Adrenal gland (tissue), 12 donors: ENCODE measurements around the gene ADM5. TPM values are rescaled to one million over a fixed set of nuclear protein-coding genes. Genes with fewer than 3 reads are reported as not detected.

Experiments used
- DNase-seq, 7 donors: peaks; one replicate each; pipeline ENCODE4 v3.0.0-alpha.2; 2019 to 2020
- H3K27ac ChIP-seq, 5 donors: fragments of 200-600 bp; sonication (generic) in 4 of 5; 1 replicate in 3 of 5; 2 replicates in 2 of 5; pipeline versions ENCODE4 v1.5.1 to v1.8.0; 2016 to 2020; ENCODE audit warnings: mild to moderate bottlenecking in 1 of 5
- H3K27me3 ChIP-seq: fragments of 200-600 bp; 2 replicates; pipeline ENCODE4 v1.8.0; 2021
- H3K36me3 ChIP-seq, 2 donors: fragments of 200-600 bp; replicated peaks in 1 of 2; 1 replicate in 1 of 2; 2 replicates in 1 of 2; pipeline versions ENCODE4 v1.5.1 to v1.8.0; 2018 to 2022
- H3K4me1 ChIP-seq, 2 donors: fragments of 200-600 bp; replicated peaks in 1 of 2; 1 replicate in 1 of 2; 2 replicates in 1 of 2; pipeline versions ENCODE4 v1.5.1 to v1.8.0; 2018 to 2021
- H3K4me3 ChIP-seq, 4 donors: fragments of 200-600 bp; sonication (generic) in 3 of 4; one replicate each; pipeline ENCODE4 v1.5.1; 2016 to 2018
- H3K9me3 ChIP-seq, 3 donors: fragments of 200-600 bp; sonication (generic) in 1 of 3; replicated peaks in 1 of 3; 1 replicate in 2 of 3; 2 replicates in 1 of 3; pipeline versions ENCODE4 v1.5.1 to v1.8.0; 2016 to 2021
- POLR2A ChIP-seq, 2 donors: fragments of 450-650 bp; IDR thresholded peaks; one replicate each; pipeline ENCODE4 v1.6.1; 2017; ENCODE audit warnings: antibody characterized with exemption in 2 of 2, mild to moderate bottlenecking in 2 of 2, moderate library complexity in 1 of 2
- WGBS, 4 donors: extraction: QIAGEN DNeasy Blood & Tissue Kit in 2 of 4; methylation state at CpG; one replicate each; pipeline versions ENCODE4 v1.1.5 to v1.1.7; 2013 to 2017; 5-methylcytosine and 5-hydroxymethylcytosine counted together
- intact Hi-C, 2 donors: fragments of 100-400 bp; cut with DNase I; formaldehyde crosslinking; loops; one replicate each; pipeline versions ENCODE4 v1.14.1 to v1.15.0; 2022 to 2023
- polyA plus RNA-seq, 3 donors: library from polyadenylated mRNA; stranded (reverse); fragments of 200-250 nt in 2 of 3; fragments of 350-450 nt in 1 of 3; fragmentation: Illumina TruSeq in 1 of 3; extraction: RNeasy Lipid Tissue Mini Kit (QIAGEN cat#74804) in 1 of 3; gene quantifications; one replicate each; pipeline ENCODE4 v1.2.3, GENCODE V29; 2013 to 2014
- total RNA-seq, 9 donors: library from RNA; depleted of rRNA in 4 of 9; stranded (reverse); fragments of >200 nt in 4 of 9; fragments of 120-200 nt in 1 of 9; fragmentation: NEBNext Ultra II Directional in 1 of 9; extraction: Animal tissue kit (Norgen Biotek cat#: 25700) in 1 of 9; gene quantifications; one replicate each; pipeline versions ENCODE4 v1.1.0 to v1.2.4, GENCODE V29; 2013 to 2023
- TF ChIP-seq, protein P1 (sequence below), 6 experiments: fragments of 450-650 bp in 4 of 6; fragments of 200-600 bp in 2 of 6; sonication (generic) in 1 of 6; IDR thresholded peaks; 1 replicate in 5 of 6; 2 replicates in 1 of 6; pipeline versions ENCODE4 v1.5.1 to v1.8.0; 2016 to 2021; ENCODE audit warnings: antibody characterized with exemption in 6 of 6, mild to moderate bottlenecking in 2 of 6, moderate library complexity in 1 of 6
- donor health status: healthy with polysubstance abuse.
- donor health status: Bipolar disorder and iron deficiency.
- donor health status: DM: yes; HTN: yes; CAD: no.
- donor health status: DM: no; HTN: no; CAD: no.
- donor health status: DM: no; HTN: no; CAD: no.
- donor health status: DM: yes; HTN: yes; CAD: no.

The ADM5 gene
- total and polyA plus RNA-seq, 12 donors, result 0.18 to 2.0 (median 0.61) TPM; not detected in 1

DNA sequence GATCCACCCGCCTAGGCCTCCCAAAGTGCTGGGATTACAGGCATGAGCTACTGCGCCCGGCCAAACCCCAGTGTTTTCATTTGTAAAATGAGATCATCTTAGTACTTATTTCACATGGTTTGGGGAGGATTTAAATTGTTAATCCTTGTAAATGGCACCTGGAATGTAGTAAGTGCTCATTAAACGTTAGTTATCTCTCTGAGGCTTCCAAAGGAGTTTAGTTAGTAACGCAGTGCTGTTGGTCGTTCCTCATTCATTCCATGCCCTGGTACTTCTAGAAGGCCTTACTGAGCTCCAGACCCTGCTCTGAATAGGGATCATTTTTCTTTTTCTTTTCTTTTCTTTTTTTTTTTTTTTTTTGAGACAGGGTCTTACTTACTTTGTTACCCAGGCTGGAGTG is 6.7 kb downstream of the ADM5 start:
- intact Hi-C loops, result no loop called here
- H3K27me3 ChIP-seq, result no peaks in the 10 kb centered on the region
- H3K9me3 ChIP-seq, result no peaks in the 10 kb centered on the region
- no peak overlapping the region for H3K4me3 ChIP-seq
- H3K27ac ChIP-seq, result no peak overlapping the region
- no peak for TF ChIP-seq POLR2A (IDR thresholded peaks at IDR 0.05)
- TF ChIP-seq, protein P1, sequence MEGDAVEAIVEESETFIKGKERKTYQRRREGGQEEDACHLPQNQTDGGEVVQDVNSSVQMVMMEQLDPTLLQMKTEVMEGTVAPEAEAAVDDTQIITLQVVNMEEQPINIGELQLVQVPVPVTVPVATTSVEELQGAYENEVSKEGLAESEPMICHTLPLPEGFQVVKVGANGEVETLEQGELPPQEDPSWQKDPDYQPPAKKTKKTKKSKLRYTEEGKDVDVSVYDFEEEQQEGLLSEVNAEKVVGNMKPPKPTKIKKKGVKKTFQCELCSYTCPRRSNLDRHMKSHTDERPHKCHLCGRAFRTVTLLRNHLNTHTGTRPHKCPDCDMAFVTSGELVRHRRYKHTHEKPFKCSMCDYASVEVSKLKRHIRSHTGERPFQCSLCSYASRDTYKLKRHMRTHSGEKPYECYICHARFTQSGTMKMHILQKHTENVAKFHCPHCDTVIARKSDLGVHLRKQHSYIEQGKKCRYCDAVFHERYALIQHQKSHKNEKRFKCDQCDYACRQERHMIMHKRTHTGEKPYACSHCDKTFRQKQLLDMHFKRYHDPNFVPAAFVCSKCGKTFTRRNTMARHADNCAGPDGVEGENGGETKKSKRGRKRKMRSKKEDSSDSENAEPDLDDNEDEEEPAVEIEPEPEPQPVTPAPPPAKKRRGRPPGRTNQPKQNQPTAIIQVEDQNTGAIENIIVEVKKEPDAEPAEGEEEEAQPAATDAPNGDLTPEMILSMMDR (IDR thresholded peaks at IDR 0.05), result no peak
- H3K4me1 ChIP-seq, result peaks cover 0 to 6% of the 10 kb centered on the region in 2 donors
- DNase-seq, result no peak
- H3K36me3 ChIP-seq, result no peaks in the 10 kb centered on the region
- WGBS, 4 donors, result 76 to 93% (median 90%) methylated on average over 6 of the region's 6 CpGs

DNA sequence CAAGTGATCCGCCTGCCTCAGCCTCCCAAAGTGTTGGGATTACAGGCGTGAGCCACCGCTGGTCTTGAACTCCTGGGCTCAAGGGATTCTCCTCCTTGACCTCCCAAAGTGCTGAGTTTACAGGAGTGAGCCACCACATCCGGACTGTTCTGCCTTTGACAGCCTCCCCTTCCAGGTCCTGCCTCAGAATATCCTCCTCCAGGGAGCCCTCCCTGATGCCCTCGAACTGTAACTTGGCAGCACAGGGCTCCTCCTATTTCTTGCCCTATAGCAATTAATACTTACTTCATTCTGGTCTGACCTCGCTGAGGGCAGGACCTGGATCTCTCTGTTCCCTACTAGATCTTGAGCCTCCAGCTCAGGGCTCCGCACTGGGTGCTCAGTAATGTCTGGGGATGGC is 7.5 kb downstream of the ADM5 start:
- Histone ChIP-seq H3K36me3 (no peaks in the 10 kb centered on the region), H3K27ac (no peak overlapping the region), H3K4me3 (no peak overlapping the region), H3K9me3 (no peaks in the 10 kb centered on the region), H3K27me3 (no peaks in the 10 kb centered on the region), H3K4me1 (no peaks in the 10 kb centered on the region)
- no peak for DNase-seq
- WGBS, 4 donors, result 85 to 94% (median 91%) methylated on average over 6 to 7 of the region's 7 CpGs
- intact Hi-C loops, result no loop called here
- TF ChIP-seq, protein P1 (IDR thresholded peaks at IDR 0.05), result no peak

DNA sequence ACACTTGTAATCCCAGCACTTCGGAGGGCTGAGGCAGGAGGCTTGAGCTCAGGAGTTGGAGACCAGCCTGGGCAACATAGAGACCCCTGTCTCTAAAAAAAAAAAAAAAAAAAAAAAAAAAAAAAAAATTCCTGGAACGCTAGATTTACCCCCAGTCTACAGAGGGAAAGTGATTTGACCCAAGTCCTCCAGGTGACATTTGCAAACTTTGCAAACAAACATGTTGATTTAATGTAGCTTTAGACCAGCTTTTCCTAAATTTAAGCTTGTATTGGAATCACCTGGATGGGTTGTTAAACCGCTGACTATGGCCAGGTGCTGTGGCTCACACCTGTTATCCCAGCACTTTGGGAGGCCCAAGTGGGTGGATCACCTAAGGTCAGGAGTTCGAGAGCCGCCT is 10.0 kb downstream of the ADM5 start:
- intact Hi-C loops, result no loop called here

DNA sequence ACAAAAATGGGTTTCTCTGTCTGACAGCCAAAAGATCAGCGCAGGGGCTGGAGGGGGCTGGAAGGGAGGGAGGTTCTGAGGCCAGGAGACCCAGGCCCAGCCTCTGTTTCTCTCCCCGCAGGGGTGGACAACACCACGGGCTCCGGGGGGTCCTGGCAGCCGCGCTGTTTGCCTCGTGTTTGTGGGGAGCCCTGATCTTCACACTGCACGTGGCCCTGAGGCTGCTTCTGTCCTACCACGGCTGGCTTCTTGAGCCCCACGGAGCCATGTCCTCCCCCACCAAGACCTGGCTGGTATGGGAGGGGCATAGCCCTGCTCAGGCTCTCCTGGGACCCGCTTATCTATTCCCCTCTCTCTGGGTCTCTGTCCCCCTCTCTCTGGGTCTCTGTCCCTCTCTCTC is 11.2 kb downstream of the ADM5 start:
- intact Hi-C loops, result no loop called here
- H3K27ac ChIP-seq, result no peak overlapping the region
- H3K4me3 ChIP-seq, result no peak overlapping the region
- no peaks in the 10 kb centered on the region for H3K4me1 ChIP-seq
- H3K36me3 ChIP-seq, result no peaks in the 10 kb centered on the region
- DNase-seq, result no peak
- no peaks in the 10 kb centered on the region for H3K9me3 ChIP-seq
- WGBS, 4 donors, result 54 to 73% (median 71%) methylated on average over 6 to 11 of the region's 11 CpGs
- no peaks in the 10 kb centered on the region for H3K27me3 ChIP-seq
- TF ChIP-seq, protein P1 (IDR thresholded peaks at IDR 0.05), result no peak
- no peak for TF ChIP-seq POLR2A (IDR thresholded peaks at IDR 0.05)

More for the DNA sequence above, 10.0 kb downstream of the ADM5 start:
- Histone ChIP-seq H3K36me3 (no peaks in the 10 kb centered on the region), H3K9me3 (no peaks in the 10 kb centered on the region), H3K27me3 (no peaks in the 10 kb centered on the region), H3K27ac (no peak overlapping the region), H3K4me3 (no peak overlapping the region), H3K4me1 (no peaks in the 10 kb centered on the region)
- WGBS, 4 donors, result 93 to 96% (median 94%) methylated on average over 5 of the region's 5 CpGs
- DNase-seq, result no peak
- TF ChIP-seq POLR2A (IDR thresholded peaks at IDR 0.05), result no peak
- TF ChIP-seq, protein P1 (IDR thresholded peaks at IDR 0.05), result no peak
